IPS DF 19.7 (cell line): Measurements from ENCODE around the gene DDX27.
"Not testable (repeated sequence)": the region's sequence is repeated elsewhere in the genome, so short reads cannot be mapped to it uniquely, and the experiment has no call there.

Experiments
- DNase-seq: peaks from one replicate; pipeline ENCODE4 v3.0.0-alpha.2; 2013; ENCODE audit warnings: low read depth, low spot score

The DDX27 gene, protein sequence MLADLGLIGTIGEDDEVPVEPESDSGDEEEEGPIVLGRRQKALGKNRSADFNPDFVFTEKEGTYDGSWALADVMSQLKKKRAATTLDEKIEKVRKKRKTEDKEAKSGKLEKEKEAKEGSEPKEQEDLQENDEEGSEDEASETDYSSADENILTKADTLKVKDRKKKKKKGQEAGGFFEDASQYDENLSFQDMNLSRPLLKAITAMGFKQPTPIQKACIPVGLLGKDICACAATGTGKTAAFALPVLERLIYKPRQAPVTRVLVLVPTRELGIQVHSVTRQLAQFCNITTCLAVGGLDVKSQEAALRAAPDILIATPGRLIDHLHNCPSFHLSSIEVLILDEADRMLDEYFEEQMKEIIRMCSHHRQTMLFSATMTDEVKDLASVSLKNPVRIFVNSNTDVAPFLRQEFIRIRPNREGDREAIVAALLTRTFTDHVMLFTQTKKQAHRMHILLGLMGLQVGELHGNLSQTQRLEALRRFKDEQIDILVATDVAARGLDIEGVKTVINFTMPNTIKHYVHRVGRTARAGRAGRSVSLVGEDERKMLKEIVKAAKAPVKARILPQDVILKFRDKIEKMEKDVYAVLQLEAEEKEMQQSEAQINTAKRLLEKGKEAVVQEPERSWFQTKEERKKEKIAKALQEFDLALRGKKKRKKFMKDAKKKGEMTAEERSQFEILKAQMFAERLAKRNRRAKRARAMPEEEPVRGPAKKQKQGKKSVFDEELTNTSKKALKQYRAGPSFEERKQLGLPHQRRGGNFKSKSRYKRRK

DNA sequence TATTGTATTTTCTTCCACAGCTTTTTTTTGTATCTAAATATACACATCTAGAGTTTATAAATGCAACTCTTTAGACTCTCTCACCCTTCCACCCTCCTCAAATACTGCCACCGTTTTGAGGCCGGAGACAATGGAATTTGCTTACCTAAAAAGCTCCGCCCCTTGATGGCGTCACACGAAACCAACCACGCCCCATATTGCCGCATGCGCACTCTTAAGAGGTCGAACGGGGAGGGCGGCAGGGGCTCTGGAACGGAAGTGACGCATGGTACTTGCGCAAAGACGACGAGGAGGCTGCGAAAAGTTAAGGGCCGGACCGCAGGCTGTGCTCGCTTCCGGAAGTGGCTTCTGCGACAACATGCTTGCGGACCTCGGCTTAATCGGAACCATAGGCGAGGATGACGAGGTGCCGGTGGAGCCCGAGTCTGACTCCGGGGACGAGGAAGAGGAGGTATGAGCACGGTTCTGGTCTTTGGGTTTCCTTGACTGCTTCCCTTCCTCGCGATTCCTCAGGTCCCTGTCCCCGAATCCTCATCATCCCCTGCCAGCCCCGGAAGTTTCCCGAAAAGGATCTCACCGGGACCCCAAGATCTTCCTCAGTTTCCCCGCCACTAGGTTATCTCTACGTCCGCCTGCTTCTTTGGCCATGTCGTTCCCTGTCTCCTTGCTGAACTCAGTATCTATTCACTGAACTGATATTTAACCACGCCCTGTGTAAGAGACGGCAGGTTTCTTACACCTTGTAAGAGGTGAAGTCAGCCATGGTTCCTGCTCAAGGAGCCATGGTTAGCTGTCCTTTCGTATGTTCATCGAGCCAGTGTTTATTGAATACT, at the start of gene DDX27:
TSS of gene DDX27 (plus strand) at position 326 of the 833 bp plus-strand sequence. CDS start at position 359, 33 bp downstream.
- peak; percentile 95 for DNase-seq

DNA sequence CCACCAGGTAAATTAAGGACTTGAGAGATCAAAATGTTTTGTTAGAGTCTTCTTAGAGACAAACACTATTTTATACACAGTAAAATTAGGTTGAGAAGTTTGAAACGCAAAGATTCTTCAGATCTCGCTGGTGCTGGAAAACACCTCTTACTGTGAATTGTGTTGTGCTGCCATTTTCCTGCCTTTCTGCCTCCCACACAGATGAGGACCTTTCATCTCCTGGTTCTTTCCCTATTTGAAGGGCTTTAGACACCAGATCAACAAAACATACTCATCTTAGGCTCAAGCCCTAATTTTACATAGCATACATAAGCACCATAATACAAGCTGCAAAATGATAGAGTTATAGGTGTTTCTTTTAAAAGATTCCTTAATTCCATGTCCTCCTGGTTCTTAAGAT, 49.7 kb upstream of the DDX27 start:
- no peak for DNase-seq

DNA sequence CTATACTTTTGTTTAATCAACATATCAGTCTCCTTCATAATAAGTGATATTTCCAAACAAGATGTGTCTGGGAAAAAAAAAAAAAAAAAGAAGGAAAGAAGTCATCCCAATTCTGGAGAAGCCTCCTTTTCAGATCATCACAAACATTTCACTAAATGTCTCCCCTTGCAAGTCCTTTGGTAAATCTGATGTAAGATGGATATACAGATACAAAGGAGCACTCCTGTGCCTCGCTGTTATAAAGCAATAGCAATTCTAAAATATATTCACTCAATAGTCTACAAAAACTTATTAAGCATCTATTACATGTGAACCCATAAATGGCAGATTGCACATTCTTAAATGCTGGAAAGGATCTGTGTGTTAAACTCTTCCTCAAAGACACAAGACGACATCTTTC, 48.5 kb upstream of the DDX27 start:
- no peak for DNase-seq

DNA sequence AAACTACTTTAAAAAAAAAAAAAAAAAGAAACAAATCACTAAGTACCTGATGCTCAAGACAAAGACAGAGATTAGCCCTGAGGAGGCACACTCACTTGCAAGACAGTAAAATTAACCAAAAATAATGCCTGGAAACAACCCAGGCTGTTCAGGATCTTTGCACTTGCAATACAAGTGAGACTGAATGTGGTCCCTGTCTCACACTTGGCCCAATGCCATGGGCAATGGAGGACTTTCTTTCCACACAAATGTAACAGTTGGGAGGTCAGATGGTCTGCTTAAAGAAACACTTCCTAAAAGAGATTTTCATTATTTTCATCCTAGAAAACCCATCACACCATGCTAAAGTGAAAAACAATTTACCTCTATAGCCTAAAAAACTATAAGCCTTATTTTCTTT, 47.3 kb upstream of the DDX27 start:
- DNase-seq = no peak

DNA sequence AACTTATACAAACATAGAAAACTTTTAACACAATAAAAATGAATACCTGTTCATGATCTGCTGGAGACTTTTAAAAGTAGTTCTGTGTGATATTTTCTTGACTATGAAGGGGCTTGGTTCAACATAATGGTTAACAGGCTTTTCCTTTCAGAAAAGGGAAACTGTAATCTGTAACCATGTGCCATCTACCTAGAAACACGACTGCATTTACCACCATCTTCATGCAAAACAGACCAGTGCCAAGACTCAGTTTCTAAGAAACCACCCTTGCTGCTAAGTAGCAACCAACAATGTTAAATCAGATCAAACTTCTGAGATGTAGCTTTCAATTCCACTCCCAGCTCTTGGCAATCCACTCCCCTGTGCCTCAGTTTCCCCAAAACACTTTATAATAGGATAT, 46.8 kb upstream of the DDX27 start:
- no peak for DNase-seq

DNA sequence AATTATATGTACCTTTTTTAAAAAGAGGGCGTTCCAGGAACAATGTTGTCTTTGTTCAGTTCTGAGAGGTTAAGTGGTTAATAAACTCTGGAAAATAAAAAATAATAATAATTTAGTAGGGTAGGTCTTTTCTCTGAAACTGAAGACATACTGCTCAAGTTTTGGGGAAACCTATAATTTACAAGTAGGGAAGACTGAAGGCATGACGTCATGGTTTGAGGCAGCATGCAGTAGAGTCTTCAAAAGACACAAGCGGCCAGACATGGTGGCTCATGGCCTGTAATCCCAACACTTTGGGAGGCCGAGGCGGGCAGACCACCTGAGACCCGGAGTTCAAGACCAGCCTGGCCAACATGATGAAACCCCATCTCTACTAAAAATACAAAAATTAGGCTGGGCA, 45.0 kb upstream of the DDX27 start:
- no peak for DNase-seq

DNA sequence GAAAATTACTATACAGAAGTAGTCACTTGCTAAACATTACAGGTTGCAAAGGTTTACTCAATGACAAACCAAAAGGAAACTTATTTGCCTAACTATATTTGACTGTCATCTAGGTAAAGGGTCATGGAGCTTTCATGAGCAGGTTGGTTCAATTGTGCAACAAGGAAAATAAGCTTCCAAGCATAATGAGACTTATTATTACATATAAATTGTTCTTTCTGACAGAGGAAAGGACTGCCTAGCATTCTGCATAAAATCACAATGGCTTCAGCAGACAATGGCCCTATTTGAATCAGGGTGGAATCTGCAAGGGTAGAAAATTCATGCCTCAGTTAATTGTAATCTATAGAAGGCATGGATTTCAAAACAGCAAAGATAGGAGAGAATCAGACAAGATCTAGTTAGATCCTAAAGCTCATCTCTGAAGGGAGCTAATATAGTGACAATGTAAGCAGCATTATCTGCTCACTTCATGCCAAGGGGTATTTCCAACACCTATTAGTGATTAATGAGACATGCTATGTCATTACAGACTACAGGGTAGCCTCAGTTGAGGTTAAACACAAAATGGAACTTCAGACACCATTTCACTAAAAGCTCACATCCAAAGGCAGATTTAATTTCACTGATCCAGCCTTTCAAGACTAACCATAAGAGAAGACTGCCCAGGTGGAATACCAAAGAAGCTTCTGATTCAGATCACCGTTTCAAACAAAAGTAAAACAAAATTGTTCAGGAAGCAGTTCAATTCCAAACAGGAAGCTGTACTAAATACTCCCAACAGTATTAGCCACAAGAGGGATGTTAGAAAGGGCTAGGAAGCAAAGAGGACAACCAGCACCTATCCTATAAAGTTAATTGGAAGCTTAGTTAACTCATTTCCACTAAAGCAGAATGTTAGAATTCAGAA, 39.6 kb upstream of the DDX27 start:
- no peak for DNase-seq

DNA sequence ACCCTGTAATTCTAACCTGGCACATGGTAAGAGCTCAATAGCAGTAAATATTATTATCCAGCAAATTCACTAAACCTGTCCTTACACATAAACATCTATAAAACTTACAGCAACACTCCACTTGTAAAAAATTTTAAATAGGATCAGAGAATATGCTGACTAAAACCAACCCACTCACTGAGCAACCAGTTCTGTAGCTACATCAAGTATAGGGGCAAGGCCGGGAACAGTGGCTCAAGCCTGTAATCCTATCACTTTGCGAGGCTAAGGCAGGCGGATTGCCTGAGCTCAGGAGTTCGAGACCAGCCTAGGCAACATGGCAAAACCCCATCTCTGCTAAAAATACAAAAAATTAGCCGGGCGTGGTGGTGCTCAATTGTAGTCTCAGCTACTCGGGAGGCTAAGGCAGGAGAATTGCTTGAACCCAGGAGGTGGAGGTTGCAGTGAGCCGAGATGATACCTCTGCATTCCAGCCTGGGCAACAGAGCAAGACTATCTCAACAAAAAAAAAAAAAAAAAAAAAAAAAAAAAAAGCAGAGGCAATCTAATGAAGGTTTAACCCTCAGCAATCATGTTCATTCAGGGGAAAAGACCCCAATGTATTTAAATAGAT, 37.8 kb upstream of the DDX27 start:
- DNase-seq = no peak

DNA sequence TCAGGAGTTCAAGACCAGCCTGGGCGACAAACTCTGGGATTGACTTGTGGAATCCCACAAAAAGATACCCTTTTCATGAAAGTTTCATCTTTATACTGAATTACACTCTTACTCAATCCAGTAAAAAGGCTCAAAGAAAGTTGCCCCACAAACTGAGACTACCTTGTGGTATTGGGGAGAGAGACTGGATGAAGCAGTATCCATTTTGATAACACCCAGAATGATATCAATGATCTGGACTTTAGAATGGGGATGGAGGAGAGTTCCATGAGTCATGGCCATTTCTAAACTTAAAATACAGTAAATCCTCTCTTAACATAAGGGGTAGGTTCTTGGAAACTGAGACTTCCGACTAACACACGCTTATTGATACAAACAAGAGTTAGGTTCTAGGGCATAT, 35.8 kb upstream of the DDX27 start:
- DNase-seq = no peak

DNA sequence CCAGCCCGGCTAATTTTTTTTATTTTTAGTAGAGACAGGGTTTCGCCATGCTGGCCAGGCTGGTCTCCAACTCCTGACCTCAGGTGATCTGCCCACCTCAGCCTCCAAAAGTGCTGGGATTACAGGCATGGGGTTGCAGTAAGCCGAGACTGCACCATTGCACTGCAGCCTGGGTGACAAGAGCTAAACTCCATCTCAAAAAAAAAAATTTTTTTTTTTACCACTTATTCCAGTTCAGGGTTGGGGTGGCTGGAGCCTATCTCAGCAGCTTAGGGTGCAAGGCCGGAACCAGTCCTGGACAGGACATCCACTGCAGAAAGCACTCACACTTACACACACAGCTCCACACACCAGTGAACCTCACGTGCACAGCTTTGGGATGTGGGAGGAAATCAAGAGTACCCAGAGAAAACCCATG, 35.1 kb upstream of the DDX27 start:
- DNase-seq = not testable (repeated sequence)

DNA sequence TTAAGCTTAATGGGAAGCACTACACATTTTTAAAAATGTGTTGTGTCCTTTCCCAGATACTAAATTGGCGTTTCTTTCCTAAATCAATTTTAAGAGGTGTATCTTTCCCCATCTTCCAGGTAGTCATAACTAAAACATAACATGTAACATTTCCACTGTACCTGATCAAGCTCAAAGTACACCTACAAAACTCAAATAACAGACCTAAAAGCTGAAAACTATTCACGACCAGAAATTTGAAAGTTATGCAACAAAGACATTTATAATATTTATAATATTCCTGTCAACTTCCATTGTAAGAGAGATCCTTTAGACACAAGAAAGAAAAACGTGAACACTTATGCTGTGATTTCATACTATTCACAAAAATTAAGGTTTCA, 34.5 kb upstream of the DDX27 start:
- DNase-seq = no peak

DNA sequence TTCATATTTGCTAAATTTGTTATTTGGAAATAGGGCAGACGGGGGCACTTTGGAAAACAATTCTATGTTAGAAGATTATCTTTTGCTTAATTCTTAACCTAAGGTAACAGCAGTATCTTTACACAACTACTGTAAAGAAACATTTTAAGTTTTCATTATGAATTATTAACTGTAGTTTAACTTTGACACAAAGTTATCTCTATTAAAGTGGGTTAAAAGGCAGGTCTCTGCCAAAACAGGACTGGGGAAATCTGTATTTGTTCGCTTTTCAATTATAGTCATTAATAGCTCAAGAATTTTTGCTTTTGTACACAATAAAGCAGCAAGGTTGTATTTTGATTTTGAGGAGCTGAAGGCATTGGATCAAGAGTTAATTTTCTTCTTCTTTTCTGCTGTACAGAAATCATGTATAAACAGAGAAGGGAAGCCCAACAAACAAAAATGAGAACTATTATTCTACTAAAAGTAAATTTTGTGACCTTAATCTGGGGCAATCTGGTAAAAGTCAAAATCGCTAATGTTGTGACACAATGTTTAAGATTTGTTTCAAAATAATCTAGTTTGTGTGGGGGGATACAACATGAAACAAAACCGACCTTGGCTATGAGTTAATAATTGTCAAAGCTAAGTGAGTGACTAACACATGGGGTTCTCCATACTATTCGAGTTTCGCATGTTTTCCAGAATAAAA, 34.0 kb upstream of the DDX27 start:
- no peak for DNase-seq

DNA sequence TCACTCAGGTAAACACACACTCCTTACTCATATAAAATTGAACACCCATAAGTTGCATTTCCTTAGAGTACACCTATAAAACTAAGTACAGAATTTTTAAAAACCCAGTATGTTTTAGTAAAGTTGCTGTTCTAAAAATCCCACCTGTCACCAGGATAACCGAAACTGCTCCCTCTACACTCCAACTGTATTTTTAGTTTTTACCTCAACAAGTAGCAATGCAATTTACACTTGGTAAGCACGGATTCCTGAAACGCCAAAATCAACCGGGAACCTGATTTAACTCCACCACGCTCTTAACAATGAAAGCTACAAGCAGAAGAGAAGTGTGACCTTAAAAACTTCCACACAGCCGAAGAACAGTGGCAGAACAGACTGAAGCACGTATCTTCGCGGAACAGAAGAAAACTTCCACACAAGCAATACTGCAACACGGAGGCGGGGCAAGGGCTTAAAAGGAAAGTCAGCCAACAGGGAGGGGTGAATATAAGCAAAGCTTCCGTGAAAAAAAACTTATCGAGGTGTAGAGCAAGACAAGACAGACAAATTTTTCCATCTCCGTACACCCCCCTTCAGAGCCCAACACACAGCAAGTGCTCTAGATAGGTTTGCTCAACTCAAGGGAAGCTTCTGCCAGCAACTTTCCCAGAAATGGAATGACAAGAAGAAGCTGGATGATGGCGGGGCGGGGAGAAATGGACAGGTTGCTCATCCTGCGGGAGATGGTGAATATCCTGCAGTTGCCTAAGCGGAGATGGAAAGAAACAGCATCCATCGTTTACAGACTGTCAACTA, 32.5 kb upstream of the DDX27 start:
- DNase-seq = no peak

DNA sequence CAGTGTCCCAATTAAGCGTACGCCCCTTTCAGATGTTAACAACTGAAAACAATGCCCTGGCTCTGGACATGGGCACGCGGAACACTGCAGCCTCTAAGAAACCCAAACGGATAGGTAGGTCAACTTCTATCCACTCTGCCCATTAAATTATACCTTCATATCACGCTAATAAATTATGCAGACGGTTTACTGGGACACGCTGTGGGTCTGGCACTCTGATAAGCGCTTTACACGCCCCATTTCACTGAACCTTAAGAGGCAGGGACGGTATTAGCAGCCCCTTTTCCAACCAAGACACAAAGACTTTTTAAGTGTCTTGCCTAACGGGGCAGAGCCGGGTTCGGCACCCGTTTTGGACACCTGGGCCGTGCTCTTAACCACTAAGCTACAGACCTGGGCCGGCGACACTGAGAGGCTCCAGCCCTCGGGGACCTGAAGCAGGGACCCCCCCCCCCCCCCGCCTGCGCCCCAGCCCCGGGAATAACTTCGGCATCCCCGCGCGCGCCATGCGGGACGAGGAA, 31.8 kb upstream of the DDX27 start:
- DNase-seq = no peak

DNA sequence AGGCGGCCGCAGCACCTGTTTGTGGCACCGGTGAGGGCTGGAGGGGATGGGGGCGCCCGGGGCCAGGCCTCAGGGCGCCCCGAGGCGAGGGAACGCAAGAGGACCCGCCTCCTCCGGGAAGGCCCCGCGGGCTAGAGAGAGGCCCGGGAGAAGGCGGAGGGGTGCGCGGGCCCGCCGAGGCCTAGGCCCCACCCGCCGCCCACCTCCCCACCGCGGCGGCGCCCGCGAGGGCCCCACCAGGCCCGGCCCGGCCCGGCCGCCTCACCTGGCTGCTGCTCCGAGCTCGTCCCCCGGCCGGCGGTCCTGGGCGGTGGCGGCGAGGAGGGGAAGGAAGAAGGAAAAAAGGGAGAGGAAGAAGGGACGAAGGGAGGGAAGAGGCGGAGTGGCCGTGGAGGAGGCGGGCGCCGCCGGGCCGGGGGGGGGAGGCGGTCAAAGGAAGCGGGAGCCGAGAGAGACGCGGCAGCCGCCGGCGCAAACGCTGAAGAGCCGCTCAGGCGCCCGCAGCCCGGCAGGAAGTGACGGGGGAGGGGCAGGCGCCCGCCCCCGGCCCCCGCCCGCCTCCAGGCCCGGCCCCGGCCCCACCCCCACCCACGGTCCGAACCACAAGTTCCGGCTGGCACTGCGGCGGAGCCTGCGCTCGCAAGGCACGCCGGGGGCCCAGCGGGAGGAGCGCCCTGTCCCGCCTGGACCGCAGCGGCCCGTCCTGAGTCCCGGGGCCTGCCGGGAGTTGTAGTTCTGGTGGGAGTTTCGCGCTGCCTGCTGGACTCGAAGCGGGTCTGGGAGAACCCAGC, 31.2 kb upstream of the DDX27 start, which contains the start of gene STAU1:
TSS of gene STAU1 (minus strand) at position 484 of the 791 bp plus-strand sequence. CDS start 22,133 bp downstream, outside the sequence.
- DNase-seq = peak; percentile 80

DNA sequence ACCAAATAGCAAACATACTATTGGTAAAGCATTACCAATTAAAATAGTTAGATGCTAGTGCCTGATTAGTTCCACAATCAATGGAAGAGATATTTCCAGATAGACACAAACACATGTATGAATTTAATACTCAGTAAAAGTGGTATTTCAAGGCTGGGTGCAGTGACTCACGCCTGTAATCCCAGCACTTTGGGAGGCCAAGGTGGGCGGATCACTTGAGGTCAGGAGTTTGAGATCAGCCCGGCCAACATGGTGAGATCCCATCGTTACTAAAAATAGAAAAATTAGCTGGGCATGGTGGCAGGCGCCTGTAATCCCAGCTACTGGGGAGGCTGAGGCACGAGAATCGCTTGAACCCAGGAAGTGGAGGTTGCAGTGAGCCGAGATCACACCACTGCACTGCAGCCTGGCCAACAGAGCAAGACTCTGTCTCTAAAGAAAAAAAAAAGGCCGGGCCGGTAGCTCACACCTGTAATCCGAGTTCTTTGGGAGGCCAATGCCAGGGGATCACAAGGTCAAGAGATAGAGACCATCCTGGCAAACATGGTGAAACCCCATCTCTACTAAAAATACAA, 26.2 kb upstream of the DDX27 start:
- not testable (repeated sequence) for DNase-seq

DNA sequence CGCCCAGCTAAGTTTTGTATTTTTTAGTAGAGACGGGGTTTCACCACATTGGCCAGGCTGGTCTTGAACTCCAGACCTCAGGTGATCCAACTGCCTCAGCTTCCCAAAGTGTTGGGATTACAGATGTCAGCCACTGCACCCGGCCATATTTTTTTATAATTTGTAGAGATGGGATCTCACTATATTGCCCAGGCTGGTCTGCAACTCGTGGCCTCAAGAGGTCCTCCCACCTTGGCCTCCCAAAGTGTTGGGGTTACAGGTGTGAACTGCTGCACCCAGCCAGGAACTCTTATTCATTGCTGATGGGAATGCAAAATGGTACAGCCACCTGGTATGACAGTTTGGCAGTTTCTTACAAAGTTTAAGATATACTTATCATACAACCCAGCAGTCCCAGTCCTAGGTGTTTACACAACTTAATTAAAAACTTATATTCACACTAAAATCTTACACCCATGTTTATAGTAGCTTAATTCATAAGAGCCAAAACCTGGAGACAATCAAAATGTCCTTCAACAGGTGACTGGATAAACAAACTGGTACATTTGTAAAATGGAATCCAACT, 19.4 kb upstream of the DDX27 start:
- DNase-seq = no peak
